IPS-NIHi7 (cell line): ENCODE results near the gene LINS1.

Source experiments
- DNase-seq: peaks from one replicate; pipeline ENCODE4 v3.0.0; 2012; ENCODE audit warnings: mixed read lengths; ENCODE audit errors: extremely low spot score

LINS1 gene

GRCh38 chr15:100602064-100602822, at the start of gene LINS1, which contains the start of gene ASB7:
Gene LINS1, minus strand, starts transcription at chr15:100602184. Its CDS starts 21,342 bp downstream, at chr15:100580842.
Gene ASB7, plus strand, starts transcription at chr15:100602589. Its CDS starts 9,628 bp downstream, at chr15:100612217.
- DNase-seq = peak; percentile 96

- no peak for DNase-seq
Measured at GRCh38 chr15:100651253-100651652, 49.3 kb upstream of the LINS1 start.

- no peak for DNase-seq
Measured at GRCh38 chr15:100650685-100651084, 48.7 kb upstream of the LINS1 start.

GRCh38 chr15:100648951-100649350, 47.0 kb upstream of the LINS1 start:
- DNase-seq = no peak

GRCh38 chr15:100645671-100646070, 43.7 kb upstream of the LINS1 start:
- DNase-seq = no peak

- DNase-seq = no peak
Measured at GRCh38 chr15:100642950-100643338, 41.0 kb upstream of the LINS1 start.

- DNase-seq = no peak
Measured at GRCh38 chr15:100642213-100642949, 40.4 kb upstream of the LINS1 start.

GRCh38 chr15:100638177-100638730, 36.3 kb upstream of the LINS1 start:
- no peak for DNase-seq

- peak; percentile 61 for DNase-seq
Measured at GRCh38 chr15:100635406-100636071, 33.6 kb upstream of the LINS1 start.

- DNase-seq = no peak
Measured at GRCh38 chr15:100633763-100634075, 31.7 kb upstream of the LINS1 start.

GRCh38 chr15:100631831-100632230, 29.8 kb upstream of the LINS1 start:
- DNase-seq = no peak

GRCh38 chr15:100628746-100629145, 26.8 kb upstream of the LINS1 start:
- no peak for DNase-seq

- peak; percentile 69 for DNase-seq
Measured at GRCh38 chr15:100627789-100628395, 25.9 kb upstream of the LINS1 start.

GRCh38 chr15:100623301-100623700, 21.3 kb upstream of the LINS1 start:
- no peak for DNase-seq

GRCh38 chr15:100616700-100617099, 14.7 kb upstream of the LINS1 start:
- DNase-seq = no peak

- DNase-seq = no peak
Measured at GRCh38 chr15:100615801-100616200, 13.8 kb upstream of the LINS1 start.

GRCh38 chr15:100614918-100615317, 12.9 kb upstream of the LINS1 start:
- DNase-seq = no peak

GRCh38 chr15:100614336-100614735, 12.4 kb upstream of the LINS1 start:
- no peak for DNase-seq

- DNase-seq = no peak
Measured at GRCh38 chr15:100613208-100613607, 11.2 kb upstream of the LINS1 start.

GRCh38 chr15:100612539-100612938, 10.6 kb upstream of the LINS1 start:
- DNase-seq = no peak

- DNase-seq = peak; percentile 21
Measured at GRCh38 chr15:100602823-100603393, 924 bp upstream of the LINS1 start.
